ENCODE data around the gene NELL2. TPM values are rescaled to one million over a fixed set of nuclear protein-coding genes. Genes with fewer than 3 reads are reported as not detected.

Gene NELL2
- total RNA-seq, 1 experiment from 2014 or later, result 0.80 TPM

GRCh38 chr12:44812062-44812461 is 64.1 kb downstream of the NELL2 start:
- TF ChIP-seq EZH2phosphoT487 (IDR thresholded peaks at IDR 0.05; ENCODE audit: borderline replicate concordance, low read length), result no peak
- no peak for TF ChIP-seq EZH2 (IDR thresholded peaks at IDR 0.05; ENCODE audit: low read length, unreplicated experiment)
- peak; percentile 45 for TF ChIP-seq CTCF (conservative IDR thresholded peaks at IDR 0.05; ENCODE audit: low read depth, low read length)
- no TSS peak for BruUV-seq (replicated peaks)

GRCh38 chr12:44804068-44804467 is 72.0 kb downstream of the NELL2 start:
- no peak for DNase-seq
- TF ChIP-seq CTCF (conservative IDR thresholded peaks at IDR 0.05; ENCODE audit: low read depth, low read length) (no peak), EZH2phosphoT487 (IDR thresholded peaks at IDR 0.05; ENCODE audit: borderline replicate concordance, low read length) (no peak), EZH2 (IDR thresholded peaks at IDR 0.05; ENCODE audit: low read length, unreplicated experiment) (no peak)
- Histone ChIP-seq H3K27ac (ENCODE audit: low read length) (no peak overlapping the region), H3K79me2 (ENCODE audit: low read length) (no peaks in the 10 kb centered on the region), H3K4me3 (ENCODE audit: low read length) (no peak overlapping the region), H4K20me1 (ENCODE audit: low read length) (no peaks in the 10 kb centered on the region), H3K9me3 (ENCODE audit: low read length) (no peaks in the 10 kb centered on the region), H3K27me3 (ENCODE audit: low read length) (peaks cover 32% of the 10 kb centered on the region), H3K36me3 (ENCODE audit: low read depth, low read length) (no peaks in the 10 kb centered on the region), H3K9me2 (replicated peaks; ENCODE audit: low read length) (no peaks in the 10 kb centered on the region), H2AFZ (ENCODE audit: low read length) (no peak overlapping the region), H3K4me1 (ENCODE audit: insufficient read depth, low read length) (no peaks in the 10 kb centered on the region), H3K4me2 (ENCODE audit: low read length) (no peak overlapping the region), H3F3A (ENCODE audit: low read length, unreplicated experiment) (no peaks in the 10 kb centered on the region), H3K9ac (ENCODE audit: low read length) (no peak overlapping the region)
- CTCF ChIA-PET, result no interaction called here
- BruUV-seq (replicated peaks), result no TSS peak
- no peak for ATAC-seq
- intact Hi-C loops (cut with micrococcal nuclease), result no loop called here
- POLR2A ChIA-PET (ENCODE audit: unreplicated experiment), result no interaction called here

More at GRCh38 chr12:44812062-44812461, 64.1 kb downstream of the NELL2 start:
- Histone ChIP-seq H3F3A (ENCODE audit: low read length, unreplicated experiment) (no peaks in the 10 kb centered on the region), H3K9ac (ENCODE audit: low read length) (no peak overlapping the region), H3K27ac (ENCODE audit: low read length) (no peak overlapping the region), H4K20me1 (ENCODE audit: low read length) (no peaks in the 10 kb centered on the region), H3K9me2 (replicated peaks; ENCODE audit: low read length) (no peaks in the 10 kb centered on the region), H3K9me3 (ENCODE audit: low read length) (no peaks in the 10 kb centered on the region), H3K79me2 (ENCODE audit: low read length) (no peaks in the 10 kb centered on the region), H3K4me1 (ENCODE audit: insufficient read depth, low read length) (no peaks in the 10 kb centered on the region), H3K36me3 (ENCODE audit: low read depth, low read length) (no peaks in the 10 kb centered on the region), H2AFZ (ENCODE audit: low read length) (no peak overlapping the region), H3K27me3 (ENCODE audit: low read length) (0 out of 2 replicates have a peak, but pooled peaks cover 8% of the 10 kb centered on the region), H3K4me3 (ENCODE audit: low read length) (no peak overlapping the region), H3K4me2 (ENCODE audit: low read length) (no peak overlapping the region)
- ChIA-PET CTCF (no interaction called here), POLR2A (ENCODE audit: unreplicated experiment) (interaction anchor here (0.7 kb wide), 1 partner anchor 201 kb away, joined by 4 read pairs; no protein-coding TSS in a partner anchor)
- DNase-seq (peak; percentile 22), ATAC-seq (no peak)
- intact Hi-C loops (cut with micrococcal nuclease), result no loop called here

GRCh38 chr12:44795970-44796369 is 80.1 kb downstream of the NELL2 start:
- no peak for TF ChIP-seq EZH2phosphoT487 (IDR thresholded peaks at IDR 0.05; ENCODE audit: borderline replicate concordance, low read length)
- TF ChIP-seq EZH2 (IDR thresholded peaks at IDR 0.05; ENCODE audit: low read length, unreplicated experiment), result no peak
- no peak for TF ChIP-seq CTCF (conservative IDR thresholded peaks at IDR 0.05; ENCODE audit: low read depth, low read length)
- Histone ChIP-seq H3K4me3 (ENCODE audit: low read length) (no peak overlapping the region), H4K20me1 (ENCODE audit: low read length) (no peaks in the 10 kb centered on the region), H3K36me3 (ENCODE audit: low read depth, low read length) (no peaks in the 10 kb centered on the region), H3K27ac (ENCODE audit: low read length) (no peak overlapping the region), H3K4me2 (ENCODE audit: low read length) (no peak overlapping the region), H3K79me2 (ENCODE audit: low read length) (no peaks in the 10 kb centered on the region), H3K9ac (ENCODE audit: low read length) (no peak overlapping the region), H3K4me1 (ENCODE audit: insufficient read depth, low read length) (no peaks in the 10 kb centered on the region), H2AFZ (ENCODE audit: low read length) (no peak overlapping the region), H3K27me3 (ENCODE audit: low read length) (peaks cover 24% of the 10 kb centered on the region), H3F3A (ENCODE audit: low read length, unreplicated experiment) (no peaks in the 10 kb centered on the region), H3K9me2 (replicated peaks; ENCODE audit: low read length) (no peaks in the 10 kb centered on the region), H3K9me3 (ENCODE audit: low read length) (no peaks in the 10 kb centered on the region)
- no TSS peak for BruUV-seq (replicated peaks)
- ATAC-seq (no peak), DNase-seq (no peak)
- ChIA-PET POLR2A (ENCODE audit: unreplicated experiment) (interaction anchor here (0.6 kb wide), 1 partner anchor 293 kb away, joined by 8 read pairs; no protein-coding TSS in a partner anchor), CTCF (no interaction called here)
- intact Hi-C loops (cut with micrococcal nuclease), result no loop called here
